ENCODE measurements around the gene LARP6.
"Not testable (repeated sequence)": the region's sequence is repeated elsewhere in the genome, so short reads cannot be mapped to it uniquely, and the experiment has no call there.

The LARP6 gene

DNA sequence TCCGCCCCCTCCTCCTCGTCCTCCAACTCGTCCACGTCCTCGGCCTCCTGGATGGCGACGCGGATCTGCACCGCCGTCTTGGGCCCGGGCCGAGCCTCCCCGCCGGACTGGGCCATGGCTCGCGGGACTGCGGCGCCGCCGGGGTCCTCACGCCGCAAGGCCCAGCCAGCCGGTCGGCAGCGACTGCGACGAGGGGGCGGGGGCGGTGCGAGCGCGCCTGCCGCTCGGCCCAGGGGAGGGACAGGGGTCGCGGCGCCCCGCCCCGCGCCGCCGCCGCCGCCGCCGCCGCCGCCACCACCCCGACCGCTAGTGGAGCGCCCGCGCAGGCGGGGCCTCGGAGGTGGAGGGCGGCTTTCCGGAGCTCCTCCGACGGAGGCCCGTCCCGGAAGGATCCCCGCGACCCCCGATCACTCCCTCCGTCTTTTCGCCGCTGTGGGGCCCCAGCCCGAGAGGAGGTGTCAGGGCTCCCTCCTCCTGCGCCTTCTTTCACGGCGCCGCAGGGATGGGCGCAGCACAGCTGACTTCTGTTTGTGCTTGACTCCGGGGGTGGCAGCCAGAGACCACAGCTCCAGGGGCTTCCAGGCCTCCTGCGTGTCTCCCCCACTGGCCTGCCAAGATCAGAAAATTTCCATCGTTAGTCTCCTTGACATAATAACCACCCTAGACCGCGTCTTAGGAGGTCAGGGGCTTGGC is at the start of gene LARP6:
Gene LARP6 (minus strand): TSS at position 185 of the 693 bp plus-strand sequence. CDS start 69 bp downstream, at position 116.
- FAIRE-seq, result no peak

DNA sequence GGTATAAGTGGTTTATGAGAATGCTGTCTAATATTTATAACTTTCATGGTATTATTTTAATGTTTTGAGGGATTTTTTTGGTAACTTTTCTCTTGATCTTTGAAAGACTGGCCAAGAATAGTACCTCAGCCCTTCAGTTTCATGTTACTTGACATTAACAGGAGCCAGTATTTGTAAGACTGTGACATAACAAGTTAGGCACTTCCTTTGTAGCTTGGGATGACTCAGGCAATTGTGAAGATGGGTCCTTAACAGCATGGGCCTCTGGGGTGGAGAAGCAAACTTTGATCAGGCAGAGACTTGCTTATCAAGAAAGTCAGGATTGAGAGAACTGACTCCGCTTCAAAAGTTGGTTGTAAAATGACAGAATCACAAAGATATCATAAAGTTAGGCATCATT is 48.1 kb upstream of the LARP6 start:
- FAIRE-seq, result no peak

DNA sequence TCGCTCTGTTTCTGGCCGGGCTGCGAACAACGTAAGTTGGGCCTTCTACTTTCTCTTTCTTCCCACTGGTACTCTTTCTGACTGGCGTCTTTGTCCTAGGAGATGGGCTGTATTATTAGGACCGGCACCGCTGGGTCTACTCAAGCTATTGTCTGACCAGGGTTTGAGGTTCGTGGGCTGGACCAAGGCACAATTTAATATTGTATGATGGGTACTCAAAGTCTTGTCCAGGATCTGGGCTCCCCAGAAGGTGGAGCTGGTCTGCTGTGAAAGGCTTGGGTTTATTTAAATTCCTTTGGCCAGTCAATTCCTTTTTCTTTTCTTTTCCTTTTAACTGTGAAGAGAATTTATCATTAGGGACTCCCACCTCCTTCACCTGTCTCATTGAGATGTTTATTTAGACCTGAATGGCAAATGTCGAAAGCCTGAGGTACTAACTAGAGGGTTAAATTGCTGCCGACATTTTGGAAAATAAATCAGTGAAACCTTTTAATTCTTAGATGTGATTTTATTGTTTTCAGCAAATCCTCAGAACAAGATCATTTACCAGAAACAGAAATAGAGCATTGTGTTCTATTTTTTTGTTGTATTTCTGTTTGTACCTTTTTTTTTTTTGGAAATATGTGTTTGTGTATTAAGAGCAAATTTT is 39.1 kb upstream of the LARP6 start:
- FAIRE-seq, result no peak

DNA sequence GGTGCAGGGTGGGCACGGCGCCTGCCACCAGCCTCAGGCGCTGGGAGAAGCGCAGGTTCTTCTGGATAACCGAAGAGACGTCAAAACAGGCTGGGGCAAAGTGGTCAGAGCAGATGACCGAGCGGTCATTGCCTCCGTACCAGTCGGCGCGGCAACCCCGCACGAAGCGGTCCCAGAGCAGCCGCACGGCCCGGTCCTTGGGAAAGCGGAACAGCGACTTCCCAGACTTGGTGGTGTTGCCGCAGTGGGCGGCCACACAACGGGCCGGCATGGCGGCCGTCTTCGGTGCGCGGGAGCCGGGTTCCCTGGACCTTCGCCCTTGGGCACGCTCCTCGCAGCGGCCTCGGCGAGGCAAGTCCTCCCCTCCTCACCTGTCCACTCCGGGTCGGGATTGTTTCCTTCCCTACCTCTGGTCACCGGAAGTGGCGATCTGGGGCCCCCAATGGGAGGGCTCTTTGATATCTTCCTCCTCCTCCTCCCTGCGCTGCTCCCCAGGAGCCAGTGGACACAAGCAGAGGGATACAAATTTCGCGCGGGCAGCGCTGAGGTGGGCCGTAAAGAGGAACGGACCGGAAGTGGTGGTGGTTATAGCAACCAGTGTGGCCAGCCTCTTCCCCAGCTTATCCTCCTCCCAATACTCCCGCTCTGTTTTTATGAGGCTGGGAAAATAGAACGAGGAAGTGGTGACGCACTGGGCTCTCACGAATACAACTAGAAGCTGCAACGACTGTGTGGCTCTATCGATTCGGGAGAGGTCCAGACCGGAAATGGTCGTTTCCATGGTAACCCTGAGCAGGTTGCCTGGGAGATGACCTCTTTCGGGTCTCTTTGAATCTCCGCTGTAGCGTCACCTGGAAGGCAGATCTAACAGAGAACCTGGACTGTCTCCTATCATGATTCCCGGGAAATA is 38.3 kb upstream of the LARP6 start, which contains the start of the genes LRRC49 and THAP10:
Gene LRRC49 (plus strand): TSS at position 825 of the 910 bp plus-strand sequence. CDS start 69 bp downstream, at position 894.
Gene THAP10 (minus strand): TSS at position 432 of the 910 bp plus-strand sequence. CDS start 161 bp downstream, at position 271.
- peak; percentile 76 for FAIRE-seq

DNA sequence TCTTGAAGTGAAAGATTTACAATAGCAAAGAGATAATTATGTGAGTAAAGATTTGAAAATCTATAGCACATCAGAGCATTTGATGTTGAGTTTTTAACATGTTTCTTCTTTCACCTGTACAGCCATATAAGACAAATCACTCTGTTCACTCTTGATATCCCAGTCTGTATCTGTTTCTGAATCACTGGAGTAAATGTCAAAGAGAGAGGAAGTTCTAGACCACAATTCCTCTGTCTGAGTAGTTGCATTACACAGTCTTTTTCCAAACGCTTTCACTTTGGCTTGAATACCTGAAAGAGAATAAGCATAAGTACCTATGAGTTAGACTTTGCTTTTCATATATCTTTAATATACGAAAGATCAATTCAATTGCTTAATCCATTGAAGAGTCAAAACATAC is 28.4 kb upstream of the LARP6 start:
- FAIRE-seq, result no peak

DNA sequence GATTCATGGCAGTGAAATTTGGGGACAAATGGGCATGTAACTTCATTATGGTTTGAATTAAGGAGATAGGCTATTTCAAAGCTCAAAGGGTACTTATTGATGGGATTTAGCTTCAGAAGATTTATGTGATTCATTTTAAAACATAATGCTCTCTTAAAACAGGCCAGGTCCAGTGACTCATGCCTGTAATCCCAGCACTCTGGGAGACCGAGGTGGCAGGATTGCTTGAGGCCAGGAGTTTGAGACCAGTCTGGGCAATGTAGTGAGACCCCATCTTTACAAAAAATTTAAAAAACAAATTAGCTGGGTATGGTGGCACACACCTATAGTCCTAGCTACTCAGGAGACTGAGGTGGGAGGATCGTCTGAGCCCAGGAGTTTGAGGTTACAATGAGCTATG is 26.8 kb upstream of the LARP6 start:
- no peak for FAIRE-seq

DNA sequence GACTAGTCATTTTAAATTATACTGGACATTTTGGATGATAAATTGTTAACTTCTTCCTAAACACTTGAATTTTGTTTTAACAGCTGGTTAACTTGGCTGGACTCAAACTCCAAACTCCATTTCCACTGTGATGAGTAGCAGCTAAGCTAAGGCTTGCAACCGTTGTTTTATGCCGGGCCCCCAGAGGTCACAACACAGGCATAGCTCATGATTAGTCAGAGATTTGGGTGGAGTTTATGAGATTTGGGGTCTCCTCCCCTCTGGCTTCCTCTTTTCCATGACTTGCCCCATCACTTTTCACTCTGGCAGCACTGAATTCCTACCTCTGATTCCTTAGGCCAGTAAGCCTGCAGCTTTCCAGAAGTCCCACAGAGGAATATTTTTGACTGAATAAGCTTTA is 25.4 kb upstream of the LARP6 start:
- FAIRE-seq, result no peak

DNA sequence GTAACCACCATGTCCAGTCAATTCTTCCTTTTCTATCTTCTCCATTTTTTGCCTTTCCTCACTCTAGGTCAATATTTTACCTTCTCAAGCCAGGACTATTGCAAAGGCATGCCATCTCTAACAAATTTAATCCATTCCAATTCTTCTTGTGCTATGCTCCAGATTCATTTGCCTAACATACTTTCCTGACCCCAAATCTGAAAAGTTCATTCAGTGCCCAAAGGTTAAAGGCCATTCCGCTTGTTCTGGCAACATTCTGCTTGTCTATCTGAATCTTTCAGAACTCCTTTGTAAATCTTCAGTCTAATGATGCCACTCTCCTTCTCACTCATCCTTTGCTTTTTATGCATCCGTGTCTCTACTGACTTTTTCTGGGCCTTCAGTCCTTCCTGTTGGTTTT is 22.7 kb upstream of the LARP6 start:
- no peak for FAIRE-seq

DNA sequence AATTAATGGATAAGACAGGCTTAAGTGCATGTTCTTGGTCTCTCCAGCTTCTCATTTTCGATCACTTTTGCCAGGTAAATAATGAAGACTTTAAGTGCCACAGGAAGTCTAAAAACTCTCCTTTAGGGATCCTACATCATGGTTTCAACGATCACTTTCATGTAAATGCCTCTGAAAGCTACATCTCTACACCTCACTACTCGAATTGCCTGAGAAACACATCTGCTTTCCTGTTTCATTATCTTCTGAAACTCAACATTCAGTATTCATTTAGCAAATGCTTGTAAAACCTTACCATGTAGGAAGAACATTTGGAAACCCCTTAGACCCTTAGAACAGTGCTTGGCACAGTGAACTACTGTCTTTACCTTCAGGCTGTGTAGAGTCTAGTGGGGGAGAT is 22.1 kb upstream of the LARP6 start:
- no peak for FAIRE-seq

DNA sequence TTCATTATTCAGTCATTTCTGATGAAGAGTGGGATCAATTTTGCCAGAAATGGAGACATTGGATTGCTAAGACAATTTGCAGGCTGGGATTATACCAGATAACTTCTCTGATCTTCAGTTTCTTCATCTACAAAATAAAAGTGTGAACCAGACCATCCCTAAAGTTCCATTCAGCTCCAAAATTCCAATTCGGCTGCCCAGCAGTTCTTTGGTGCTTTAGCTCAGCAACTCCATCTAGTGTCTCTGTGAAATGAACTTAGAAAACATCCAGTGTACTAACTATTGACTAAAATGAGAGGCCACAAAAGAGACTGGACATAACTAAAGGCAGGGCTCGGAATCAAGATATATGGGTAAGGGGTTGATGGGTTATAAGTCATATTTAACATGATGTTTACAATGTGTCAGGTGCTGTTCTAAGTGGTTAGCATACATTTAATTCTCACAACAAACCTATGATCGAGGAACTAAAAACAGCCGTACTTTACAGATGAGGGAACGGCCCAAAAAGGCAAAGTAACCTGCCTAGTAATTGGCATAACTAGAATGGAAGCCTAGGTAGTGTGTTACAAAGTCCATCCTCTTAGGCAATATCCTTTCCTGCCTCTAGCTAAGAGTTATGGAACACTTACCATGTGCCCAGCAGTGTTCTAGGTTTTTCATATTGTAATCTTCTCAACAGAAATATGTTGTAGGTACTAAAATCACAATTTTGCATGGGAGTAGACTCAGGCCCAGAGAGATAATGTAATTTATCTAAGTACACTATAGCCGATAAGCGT is 21.2 kb upstream of the LARP6 start:
- FAIRE-seq, result peak; percentile 66

DNA sequence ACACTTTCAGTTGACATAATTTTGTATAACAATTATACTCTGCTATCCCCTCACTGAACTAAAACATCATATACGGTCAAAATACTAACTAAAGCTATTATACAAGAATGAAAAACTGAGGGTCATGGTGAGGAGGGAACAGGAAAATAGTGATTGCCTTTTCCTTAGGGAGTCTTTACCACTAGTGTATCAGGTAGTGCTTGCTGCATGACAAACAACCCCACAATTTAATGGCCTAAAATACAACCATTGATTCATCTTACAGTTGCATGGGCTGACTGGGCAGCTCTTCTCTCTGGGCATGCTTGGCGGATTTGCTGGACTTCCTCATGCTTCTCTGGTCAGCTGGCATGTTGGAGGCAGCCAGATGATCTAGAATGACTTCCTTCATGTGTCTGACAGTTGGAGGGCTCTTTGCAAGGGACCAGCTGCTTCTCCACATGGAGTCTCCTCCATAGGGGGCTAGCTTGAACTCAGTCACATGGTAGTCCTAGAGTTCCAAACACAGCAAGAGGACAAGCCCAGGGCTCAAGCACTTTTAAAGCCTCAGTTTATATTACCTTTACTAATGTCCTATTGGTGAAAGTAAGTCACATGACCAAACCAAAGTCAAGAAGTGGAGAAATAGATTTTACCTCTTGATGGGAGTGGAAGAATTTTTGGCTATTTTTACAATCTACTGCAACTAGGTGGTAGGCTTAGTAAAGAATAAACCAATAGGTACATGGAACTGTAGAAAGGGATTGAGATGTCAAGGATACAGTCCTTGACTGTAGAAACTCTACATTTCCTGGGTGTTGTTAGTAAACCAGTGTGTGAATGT is 19.5 kb upstream of the LARP6 start:
- FAIRE-seq, result no peak

DNA sequence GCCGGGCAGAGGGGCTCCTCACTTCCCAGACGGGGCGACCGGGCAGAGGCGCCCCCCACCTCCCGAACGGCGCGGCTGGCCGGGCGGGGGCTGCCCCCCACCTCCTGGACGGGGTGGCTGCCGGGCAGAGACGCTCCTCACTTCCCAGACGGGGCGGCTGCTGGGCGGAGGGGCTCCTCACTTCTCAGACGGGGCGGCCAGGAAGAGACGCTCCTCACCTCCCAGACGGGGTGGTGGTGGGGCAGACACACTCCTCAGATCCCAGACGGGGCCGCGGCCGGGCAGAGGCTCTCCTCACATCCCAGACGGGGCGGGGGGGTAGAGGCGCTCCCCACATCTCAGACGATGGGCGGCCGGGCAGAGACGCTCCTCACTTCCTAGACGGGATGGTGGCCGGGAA is 17.5 kb upstream of the LARP6 start:
- FAIRE-seq, result not testable (repeated sequence)

DNA sequence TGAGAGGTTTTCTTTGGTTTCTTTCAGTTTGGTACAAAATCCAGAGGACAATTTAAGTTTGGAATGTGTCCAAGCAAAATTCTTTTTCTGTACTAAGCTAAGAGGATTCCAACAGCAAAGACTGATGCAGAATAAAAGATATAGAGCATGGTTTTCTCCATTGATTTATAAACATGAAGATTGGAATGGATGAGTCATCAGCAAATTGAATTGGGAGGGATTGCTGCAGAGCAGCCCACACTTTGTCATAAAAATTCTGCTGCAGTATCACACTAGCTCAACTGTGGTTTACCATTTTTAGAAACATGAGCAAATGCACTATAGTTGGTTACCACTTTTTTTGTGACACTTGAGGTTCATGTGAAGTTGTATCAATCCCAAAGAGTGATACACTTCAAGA is 16.1 kb upstream of the LARP6 start:
- no peak for FAIRE-seq

DNA sequence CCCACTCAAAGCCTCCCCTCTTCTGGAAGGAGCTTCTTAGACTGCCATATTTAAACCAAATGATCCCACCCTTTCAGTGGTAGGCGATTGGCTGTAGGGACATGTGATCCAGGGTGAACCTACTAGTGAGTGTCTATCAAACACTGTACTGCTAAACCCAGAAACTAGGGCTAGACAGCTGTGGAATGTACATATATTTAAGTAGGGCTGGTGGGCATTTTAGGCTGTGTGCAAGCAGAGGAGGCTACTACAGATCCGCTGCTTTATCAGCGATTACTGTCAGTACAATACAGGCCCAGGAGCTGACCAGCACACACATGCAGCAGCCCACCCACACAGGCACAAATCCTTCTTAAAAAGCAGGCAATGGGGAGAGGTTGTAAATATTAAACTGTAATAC is 15.4 kb upstream of the LARP6 start:
- FAIRE-seq, result no peak

DNA sequence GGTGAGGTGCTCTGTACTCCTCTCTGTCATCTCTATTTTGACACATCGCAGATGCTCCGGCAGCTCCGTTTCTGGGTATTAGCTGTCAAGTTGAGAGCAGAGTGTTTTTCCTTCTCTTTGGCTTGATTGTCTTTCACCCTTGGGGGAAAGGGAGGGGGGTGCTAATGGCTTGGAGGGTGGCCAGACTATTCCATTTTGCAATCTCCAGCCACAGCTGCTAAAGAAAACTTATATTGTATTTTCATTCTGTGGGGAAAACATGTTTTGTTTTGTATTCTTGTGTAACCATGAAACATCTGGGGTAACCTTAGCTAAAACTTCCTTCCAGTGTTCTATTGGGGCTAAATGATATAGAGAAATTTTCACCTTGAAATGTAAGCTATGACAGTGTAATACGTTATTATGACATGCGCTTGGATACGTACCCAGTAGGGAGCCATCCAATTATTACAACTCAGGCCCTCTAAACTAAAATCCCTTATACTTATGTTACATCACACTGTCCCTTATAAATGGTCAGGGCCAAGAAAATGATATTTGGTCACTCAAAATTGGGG is 14.0 kb upstream of the LARP6 start:
- no peak for FAIRE-seq

DNA sequence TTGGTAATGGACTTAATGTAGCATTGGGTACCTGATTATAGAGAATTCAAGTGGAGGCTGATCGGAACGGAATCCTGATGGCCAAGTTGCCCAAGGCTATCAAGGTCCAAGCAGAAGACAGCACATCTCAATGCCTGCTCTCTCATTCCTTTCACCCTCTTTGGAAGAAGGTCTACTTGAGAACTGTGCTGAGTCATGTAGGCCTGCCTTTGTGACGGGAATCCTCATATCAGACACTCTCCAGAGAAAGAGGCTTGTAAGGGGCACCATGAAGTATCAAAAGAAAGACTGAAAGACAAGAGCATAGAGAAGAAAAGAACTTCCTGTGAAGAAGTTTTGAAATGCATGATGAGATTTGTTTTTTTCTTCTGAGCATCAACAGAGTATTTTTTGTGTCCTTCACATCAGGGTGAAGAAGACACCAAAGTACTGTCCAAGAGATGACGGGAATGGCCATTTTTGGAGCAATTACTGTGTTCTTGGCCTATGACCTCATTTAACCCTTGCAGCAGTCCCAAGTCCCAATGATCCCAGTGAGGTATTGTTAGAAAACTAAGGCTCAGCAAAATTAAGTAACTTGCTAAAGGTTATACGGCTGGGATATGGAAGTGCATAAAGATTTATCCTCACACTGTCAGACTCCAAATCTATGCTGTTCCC is 13.2 kb upstream of the LARP6 start:
- no peak for FAIRE-seq

DNA sequence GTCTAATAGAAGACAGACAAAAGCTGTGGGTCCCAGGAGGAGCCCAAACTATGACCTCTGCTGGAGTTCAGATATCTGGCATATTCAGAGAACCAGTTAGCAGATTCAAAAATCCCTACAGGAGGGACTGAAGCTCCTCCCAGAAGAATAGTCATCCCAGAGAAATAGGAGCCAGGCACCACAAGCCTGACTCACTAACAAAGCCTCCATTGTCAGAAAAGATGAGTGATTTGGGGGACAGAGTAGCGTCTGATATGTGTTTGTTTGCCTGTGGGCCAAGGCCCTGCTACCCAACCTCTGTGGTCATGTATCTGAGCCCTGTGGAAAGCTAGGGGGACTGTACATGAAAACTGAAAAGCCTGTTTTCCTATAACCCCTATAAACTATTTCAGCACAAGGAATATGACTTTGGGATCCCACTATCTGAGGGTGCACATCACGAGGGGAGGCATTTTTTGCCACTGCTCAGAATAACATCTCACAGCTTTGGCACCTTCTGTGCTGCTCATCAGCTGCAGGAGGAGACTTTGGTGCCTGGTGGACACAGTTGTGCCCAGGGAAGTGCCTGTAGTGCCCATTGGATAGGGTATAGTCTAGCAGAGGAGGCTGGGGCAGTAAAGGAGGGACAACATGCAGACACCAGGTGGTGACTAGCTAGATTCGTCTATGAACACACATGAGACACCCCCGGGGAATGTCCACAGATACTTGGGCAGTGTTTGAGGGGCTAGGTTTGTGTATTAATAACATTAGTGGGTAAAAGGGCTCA is 9.7 kb upstream of the LARP6 start:
- no peak for FAIRE-seq

DNA sequence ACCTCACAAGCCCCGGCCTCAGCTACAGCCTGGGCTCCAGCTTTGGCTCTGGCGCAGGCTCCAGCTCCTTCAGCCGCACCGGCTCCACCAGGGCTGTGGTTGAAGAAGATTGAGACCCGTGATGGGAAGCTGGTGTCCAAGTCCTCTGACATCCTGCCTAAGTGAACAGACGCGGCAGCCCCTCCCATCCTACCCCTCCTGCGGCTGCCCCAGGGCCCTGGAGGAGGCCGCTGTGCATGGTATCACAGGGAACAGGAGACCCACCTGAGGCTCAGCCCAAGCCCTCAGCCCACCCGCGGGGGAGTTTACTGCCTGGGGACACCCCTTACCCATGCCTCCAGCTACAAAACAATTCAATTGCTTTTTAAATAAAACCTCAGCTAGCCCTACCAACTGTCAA is 6.0 kb upstream of the LARP6 start:
- FAIRE-seq, result no peak

DNA sequence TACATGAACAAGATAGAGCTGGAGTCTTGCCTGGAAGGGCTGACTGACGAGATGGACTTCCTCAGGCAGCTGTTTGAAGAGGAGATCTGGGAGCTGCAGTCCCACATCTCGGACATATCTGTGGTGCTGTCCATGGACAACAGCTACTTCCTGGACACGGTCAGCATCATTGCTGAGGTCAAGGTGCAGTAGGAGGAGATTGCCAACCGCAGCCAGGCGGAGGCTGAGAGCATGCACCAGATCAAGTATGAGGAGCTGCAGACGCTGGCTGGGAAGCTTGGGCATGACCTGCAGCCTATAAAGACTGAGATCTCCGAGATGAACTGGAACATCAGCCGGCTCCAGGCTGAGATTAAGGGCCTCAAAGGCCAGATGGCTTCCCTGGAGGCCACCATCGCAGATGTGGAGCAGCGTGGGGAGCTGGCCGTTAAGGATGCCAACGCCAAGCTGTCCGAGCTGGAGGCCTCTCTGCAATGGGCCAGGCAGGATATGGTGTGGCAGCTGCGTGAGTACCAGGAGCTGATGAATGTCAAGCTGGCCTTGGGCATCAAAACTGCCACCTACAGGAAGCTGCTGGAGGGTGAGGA is 5.5 kb upstream of the LARP6 start:
- no peak for FAIRE-seq
